GM12878 (cell line): Measurements from ENCODE around the gene DYNC1I1. TPM values are rescaled to one million over a fixed set of nuclear protein-coding genes. Genes with fewer than 3 reads are reported as not detected.

Source experiments
- ATAC-seq: fragments of 200-7000 bp; cut with Tn5 transposase; 3 replicates; pipeline ENCODE4 v1.9.1; 2020; ENCODE audit warnings: mild to moderate bottlenecking, moderate library complexity
- BruUV-seq: library from RNA; stranded (reverse); fragments of 400-500 nt; replicated peaks from 2 replicates; lab custom pipeline; 2021; lab: Mats Ljungman, UMichigan
- CTCF ChIA-PET: fragments of 300-600 bp; sonication (Branson Sonifier 250); formaldehyde crosslinking; extraction: SDS; loops from one replicate; lab custom pipeline; 2021; ENCODE audit warnings: inconsistent platforms; lab: Yijun Ruan, JAX
- POLR2A ChIA-PET: fragments of 350-600 bp; formaldehyde crosslinking; extraction: SDS; loops from one replicate; lab custom pipeline; 2021; ENCODE audit warnings: inconsistent platforms; lab: Charles Lee
- RAD21 ChIA-PET: fragments of 300-600 bp; sonication (Branson Sonifier 250); formaldehyde crosslinking; loops from one replicate; lab custom pipeline; 2023; ENCODE audit warnings: antibody characterized with exemption; ENCODE audit not compliant: unreplicated experiment; lab: Charles Lee
- SMC1A ChIA-PET: fragments of 300-600 bp; sonication (Branson Sonifier 250); formaldehyde crosslinking; loops from one replicate; lab custom pipeline; 2023; ENCODE audit not compliant: unreplicated experiment, uncharacterized antibody; lab: Charles Lee
- DNase-seq: peaks from one replicate; pipeline ENCODE4 v3.0.0-alpha.2; 2011; ENCODE audit warnings: low read depth, low spot score
- FAIRE-seq: peaks from 3 replicates; lab custom pipeline; 2011; peaks lifted over from hg19 to GRCh38; lab: Jason Lieb, UNC
- H2AFZ ChIP-seq: 2 replicates; pipeline ENCODE4 v1.6.0; 2011; ENCODE audit warnings: low read depth, low read length, control low read depth; ENCODE audit not compliant: control insufficient read depth
- H3K27ac ChIP-seq: 2 replicates; pipeline ENCODE4 v1.5.1; 2011; ENCODE audit warnings: control low read depth; ENCODE audit not compliant: control insufficient read depth, insufficient read depth
- H3K27me3 ChIP-seq, 2 experiments: replicated peaks in 1 of 2; 2 replicates each; pipeline versions ENCODE4 v1.6.0 to v1.6.1; 2011; ENCODE audit warnings: low read length in 1 of 2; ENCODE audit not compliant: control insufficient read depth in 2 of 2, insufficient read depth in 2 of 2
- H3K36me3 ChIP-seq, 2 experiments: 2 replicates each; pipeline ENCODE4 v1.5.1; 2011; ENCODE audit warnings: low read length in 1 of 2; ENCODE audit not compliant: control insufficient read depth in 2 of 2, insufficient read depth in 2 of 2
- H3K4me1 ChIP-seq: 2 replicates; pipeline ENCODE4 v1.6.1; 2011; ENCODE audit warnings: mild to moderate bottlenecking, low read length, moderate library complexity, mixed read lengths; ENCODE audit not compliant: control insufficient read depth, insufficient read depth
- H3K4me2 ChIP-seq: 2 replicates; pipeline ENCODE4 v1.6.0; 2011; ENCODE audit warnings: control low read depth; ENCODE audit not compliant: control insufficient read depth, insufficient read depth
- H3K4me3 ChIP-seq: fragments of 200-600 bp; sonication (generic); 2 replicates; pipeline ENCODE4 v1.5.1; 2016
- H3K79me2 ChIP-seq: 2 replicates; pipeline ENCODE4 v1.6.0; 2011; ENCODE audit warnings: low read length; ENCODE audit not compliant: control insufficient read depth, insufficient read depth
- H3K9ac ChIP-seq: 2 replicates; pipeline ENCODE4 v1.8.0; 2011; ENCODE audit warnings: low read length, control low read depth, mixed read lengths; ENCODE audit not compliant: control insufficient read depth, insufficient read depth
- H3K9me3 ChIP-seq: replicated peaks from 3 replicates; pipeline ENCODE4 v1.5.1; 2011; ENCODE audit warnings: mild to moderate bottlenecking, low read length; ENCODE audit not compliant: control insufficient read depth, insufficient read depth
- H4K20me1 ChIP-seq: 2 replicates; pipeline ENCODE4 v1.6.0; 2011; ENCODE audit not compliant: control insufficient read depth, insufficient read depth
- CREB1 ChIP-seq: IDR thresholded peaks from 2 replicates; pipeline ENCODE4 v1.6.1; 2012; ENCODE audit warnings: low read depth, mild to moderate bottlenecking, inconsistent platforms
- CREM ChIP-seq: IDR thresholded peaks from 2 replicates; pipeline ENCODE4 v1.6.1; 2014; ENCODE audit warnings: antibody characterized with exemption, low read depth
- EP300 ChIP-seq, 2 experiments: fragments of 150-350 bp in 1 of 2; IDR thresholded peaks; 2 replicates each; pipeline ENCODE4 v1.6.1; 2011 to 2012; ENCODE audit warnings: low read depth in 2 of 2, low read length in 2 of 2, borderline replicate concordance in 1 of 2, improper control_type of control experiment in 1 of 2, inconsistent platforms in 1 of 2; ENCODE audit not compliant: control insufficient read depth in 1 of 2
- JUNB ChIP-seq: IDR thresholded peaks from 2 replicates; pipeline ENCODE4 v1.6.1; 2016; ENCODE audit warnings: antibody characterized with exemption, mild to moderate bottlenecking
- NR2F1 ChIP-seq: fragments of 450-650 bp; conservative IDR thresholded peaks from 2 replicates; pipeline ENCODE4 v1.6.1; 2017; ENCODE audit warnings: mild to moderate bottlenecking
- SRF ChIP-seq, 2 experiments: IDR thresholded peaks; 2 replicates each; pipeline ENCODE4 v1.6.1; 2011; ENCODE audit warnings: low read depth in 2 of 2, low read length in 2 of 2, mild to moderate bottlenecking in 1 of 2, moderate library complexity in 1 of 2
- TARDBP ChIP-seq: IDR thresholded peaks from 2 replicates; pipeline ENCODE4 v1.6.1; 2016; ENCODE audit warnings: borderline replicate concordance
- WGBS: methylation state at CpG from one replicate; pipeline ENCODE4 v1.1.6; 2016; ENCODE audit warnings: low lambda C conversion rate; ENCODE audit not compliant: insufficient replicate concordance, insufficient coverage; ENCODE audit errors: missing lambda C conversion rate; 5-methylcytosine and 5-hydroxymethylcytosine counted together
- in situ Hi-C: fragments of 300-500 bp; cut with MboI; formaldehyde crosslinking; loops from 9 replicates; pipeline ENCODE4 v1.14.3; 2018; ENCODE audit warnings: mixed read lengths
- intact Hi-C: fragments of 100-400 bp; cut with micrococcal nuclease; formaldehyde crosslinking; loops from one replicate; pipeline ENCODE4 v1.14.2; 2022; ENCODE audit not compliant: unreplicated experiment
- polyA plus RNA-seq, 11 experiments: library from polyadenylated mRNA; depleted of rRNA in 4 of 11; unstranded in 6 of 11; stranded (reverse) in 5 of 11; fragments of >200 nt; fragmentation: Nextera tagmentation in 4 of 11; fragmentation: Illumina TruSeq in 1 of 11; extraction: Ambion mirVana in 4 of 11; extraction: Trizol in 1 of 11; gene quantifications; 1 replicate in 1 of 11; 2 replicates in 10 of 11; pipeline versions ENCODE4 v1.2.1 to v1.2.3, GENCODE V29; 2011 to 2016; ENCODE audit warnings: inconsistent platforms in 2 of 11, missing spikeins in 2 of 11, low read depth in 1 of 11
- total RNA-seq, 4 experiments: library from RNA; depleted of rRNA in 3 of 4; stranded (reverse); fragments of >200 nt in 3 of 4; fragmentation: Illumina TruSeq in 1 of 4; extraction: Trizol in 1 of 4; gene quantifications; 2 replicates each; pipeline versions ENCODE4 v1.2.1 to v1.2.3, GENCODE V29; 2013 to 2021
- TF ChIP-seq, protein P1 (sequence below): fragments of 450-650 bp; formaldehyde crosslinking; IDR thresholded peaks from 2 replicates; pipeline ENCODE4 v1.4.0; 2020; ENCODE audit warnings: mild to moderate bottlenecking, moderate library complexity
- TF ChIP-seq, protein P2 (sequence below): IDR thresholded peaks from 2 replicates; pipeline ENCODE4 v1.6.1; 2012; ENCODE audit warnings: low read depth, low read length, improper control_type of control experiment

Gene DYNC1I1
- total and polyA plus RNA-seq, 10 of the 15 experiments (the other 5 are each of a cell fraction or from before 2014, with no cell fraction given): 0.05 to 0.91 (median 0.14) TPM; not detected in 3

DNA sequence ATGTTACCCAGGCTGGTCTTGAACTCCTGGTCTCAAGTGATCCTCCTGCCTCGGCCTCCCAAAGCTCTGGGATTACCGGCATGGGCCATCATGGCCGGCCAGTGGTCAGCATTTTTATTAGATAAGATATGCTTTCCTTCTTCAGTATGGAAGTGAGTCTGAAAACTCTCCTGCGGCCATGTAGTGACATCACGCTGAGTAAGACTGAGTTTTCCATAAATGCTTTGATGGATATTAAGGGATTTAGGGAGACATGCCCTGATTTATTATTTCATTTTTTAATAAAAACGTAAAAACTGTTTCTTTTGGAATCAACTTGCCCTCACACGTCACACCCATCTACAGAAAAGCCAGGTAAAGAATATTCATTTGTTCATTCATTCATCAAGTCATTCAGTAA lies 48.4 kb downstream of the DYNC1I1 start:
- Histone ChIP-seq H3K4me3 (no peak overlapping the region), H2AFZ (no peak overlapping the region), H3K79me2 (no peaks in the 10 kb centered on the region), H3K4me2 (no peak overlapping the region), H3K36me3 (no peaks in the 10 kb centered on the region), H3K27me3 (no peaks in the 10 kb centered on the region), H3K9me3 (no peaks in the 10 kb centered on the region), H4K20me1 (no peaks in the 10 kb centered on the region), H3K9ac (no peak overlapping the region)
- WGBS: 33% methylated on average over 7 of the region's 7 CpGs
- FAIRE-seq: no peak
- RAD21 ChIA-PET: no interaction called here
- POLR2A ChIA-PET: no interaction called here
- no TSS peak for BruUV-seq
- no peak for DNase-seq
- no peak for ATAC-seq
- intact Hi-C loops: no loop called here
- SMC1A ChIA-PET: interaction anchor here (1.0 to 1.8 kb wide), 3 partner anchors 12 to 51 kb away, joined by 3 to 4 read pairs (median 3); no protein-coding TSS in a partner anchor
- no peak for TF ChIP-seq SRF (IDR thresholded peaks at IDR 0.05; ENCODE audit: low read depth in 2 of 2, low read length in 2 of 2)
- no peak for TF ChIP-seq CREM
- TF ChIP-seq NR2F1: no peak
- TF ChIP-seq TARDBP: no peak
- no peak for TF ChIP-seq CREB1
- TF ChIP-seq, all 136 proteins: peak for 0
- CTCF ChIA-PET: no interaction called here
- H3K4me1 ChIP-seq: no peaks in the 10 kb centered on the region
- in situ Hi-C loops: no loop called here
- no peak overlapping the region for H3K27ac ChIP-seq

DNA sequence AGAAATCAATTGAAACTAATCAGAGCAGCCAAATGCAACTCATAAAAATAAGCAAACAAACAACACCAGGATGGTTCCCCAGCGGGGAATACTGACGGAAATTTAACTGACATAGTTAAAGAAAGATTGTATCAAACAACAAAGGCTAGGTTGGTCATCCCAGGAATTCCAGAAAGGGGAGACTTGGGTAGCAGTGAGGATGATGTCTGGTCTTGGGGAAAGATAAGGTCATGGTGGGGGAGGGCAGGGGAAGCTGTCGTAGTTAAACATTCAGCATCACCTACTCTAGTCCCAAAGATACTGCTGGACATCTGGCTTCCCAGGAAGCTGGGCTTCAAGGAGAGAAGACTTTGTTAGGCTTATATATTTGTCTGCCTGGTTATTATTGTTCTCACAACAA lies 50.4 kb downstream of the DYNC1I1 start:
- ChIA-PET SMC1A (interaction anchor here (0.9 kb wide), 1 partner anchor 18 kb away, joined by 3 read pairs; no protein-coding TSS in a partner anchor), CTCF (interaction anchor here (1.5 kb wide), 1 partner anchor 34 kb away, joined by 3 read pairs; no protein-coding TSS in a partner anchor), POLR2A (no interaction called here), RAD21 (no interaction called here)
- H3K4me2 ChIP-seq: no peak overlapping the region
- H3K27ac ChIP-seq: no peak overlapping the region
- no peaks in the 10 kb centered on the region for H3K79me2 ChIP-seq
- 84% methylated on average over 3 of the region's 3 CpGs for WGBS
- no TSS peak for BruUV-seq
- ATAC-seq: no peak
- no peak for DNase-seq
- H2AFZ ChIP-seq: no peak overlapping the region
- H3K4me3 ChIP-seq: no peak overlapping the region
- no peaks in the 10 kb centered on the region for H4K20me1 ChIP-seq
- TF ChIP-seq, protein P1, sequence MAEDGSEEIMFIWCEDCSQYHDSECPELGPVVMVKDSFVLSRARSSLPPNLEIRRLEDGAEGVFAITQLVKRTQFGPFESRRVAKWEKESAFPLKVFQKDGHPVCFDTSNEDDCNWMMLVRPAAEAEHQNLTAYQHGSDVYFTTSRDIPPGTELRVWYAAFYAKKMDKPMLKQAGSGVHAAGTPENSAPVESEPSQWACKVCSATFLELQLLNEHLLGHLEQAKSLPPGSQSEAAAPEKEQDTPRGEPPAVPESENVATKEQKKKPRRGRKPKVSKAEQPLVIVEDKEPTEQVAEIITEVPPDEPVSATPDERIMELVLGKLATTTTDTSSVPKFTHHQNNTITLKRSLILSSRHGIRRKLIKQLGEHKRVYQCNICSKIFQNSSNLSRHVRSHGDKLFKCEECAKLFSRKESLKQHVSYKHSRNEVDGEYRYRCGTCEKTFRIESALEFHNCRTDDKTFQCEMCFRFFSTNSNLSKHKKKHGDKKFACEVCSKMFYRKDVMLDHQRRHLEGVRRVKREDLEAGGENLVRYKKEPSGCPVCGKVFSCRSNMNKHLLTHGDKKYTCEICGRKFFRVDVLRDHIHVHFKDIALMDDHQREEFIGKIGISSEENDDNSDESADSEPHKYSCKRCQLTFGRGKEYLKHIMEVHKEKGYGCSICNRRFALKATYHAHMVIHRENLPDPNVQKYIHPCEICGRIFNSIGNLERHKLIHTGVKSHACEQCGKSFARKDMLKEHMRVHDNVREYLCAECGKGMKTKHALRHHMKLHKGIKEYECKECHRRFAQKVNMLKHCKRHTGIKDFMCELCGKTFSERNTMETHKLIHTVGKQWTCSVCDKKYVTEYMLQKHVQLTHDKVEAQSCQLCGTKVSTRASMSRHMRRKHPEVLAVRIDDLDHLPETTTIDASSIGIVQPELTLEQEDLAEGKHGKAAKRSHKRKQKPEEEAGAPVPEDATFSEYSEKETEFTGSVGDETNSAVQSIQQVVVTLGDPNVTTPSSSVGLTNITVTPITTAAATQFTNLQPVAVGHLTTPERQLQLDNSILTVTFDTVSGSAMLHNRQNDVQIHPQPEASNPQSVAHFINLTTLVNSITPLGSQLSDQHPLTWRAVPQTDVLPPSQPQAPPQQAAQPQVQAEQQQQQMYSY (CRISPR knock-in tag): no peak
- TF ChIP-seq EP300 (IDR thresholded peaks at IDR 0.05; ENCODE audit: borderline replicate concordance in 1 of 2, control insufficient read depth in 1 of 2, low read depth in 2 of 2, low read length in 2 of 2) (no peak), JUNB (no peak)
- TF ChIP-seq, protein P2, sequence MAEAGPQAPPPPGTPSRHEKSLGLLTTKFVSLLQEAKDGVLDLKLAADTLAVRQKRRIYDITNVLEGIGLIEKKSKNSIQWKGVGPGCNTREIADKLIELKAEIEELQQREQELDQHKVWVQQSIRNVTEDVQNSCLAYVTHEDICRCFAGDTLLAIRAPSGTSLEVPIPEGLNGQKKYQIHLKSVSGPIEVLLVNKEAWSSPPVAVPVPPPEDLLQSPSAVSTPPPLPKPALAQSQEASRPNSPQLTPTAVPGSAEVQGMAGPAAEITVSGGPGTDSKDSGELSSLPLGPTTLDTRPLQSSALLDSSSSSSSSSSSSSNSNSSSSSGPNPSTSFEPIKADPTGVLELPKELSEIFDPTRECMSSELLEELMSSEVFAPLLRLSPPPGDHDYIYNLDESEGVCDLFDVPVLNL: no peak
- no peaks in the 10 kb centered on the region for H3K4me1 ChIP-seq
- no peaks in the 10 kb centered on the region for H3K27me3 ChIP-seq
- intact Hi-C loops: no loop called here
- H3K9me3 ChIP-seq: no peaks in the 10 kb centered on the region
- H3K36me3 ChIP-seq: no peaks in the 10 kb centered on the region
- in situ Hi-C loops: no loop called here
- no peak overlapping the region for H3K9ac ChIP-seq
- no peak for FAIRE-seq
